ENCODE results near the gene PACS2.

Gene PACS2

GRCh38 chr14:105367116-105368031, 52.8 kb downstream of the PACS2 start:
- no peak for DNase-seq (ENCODE audit: low read depth, low spot score)

DNA sequence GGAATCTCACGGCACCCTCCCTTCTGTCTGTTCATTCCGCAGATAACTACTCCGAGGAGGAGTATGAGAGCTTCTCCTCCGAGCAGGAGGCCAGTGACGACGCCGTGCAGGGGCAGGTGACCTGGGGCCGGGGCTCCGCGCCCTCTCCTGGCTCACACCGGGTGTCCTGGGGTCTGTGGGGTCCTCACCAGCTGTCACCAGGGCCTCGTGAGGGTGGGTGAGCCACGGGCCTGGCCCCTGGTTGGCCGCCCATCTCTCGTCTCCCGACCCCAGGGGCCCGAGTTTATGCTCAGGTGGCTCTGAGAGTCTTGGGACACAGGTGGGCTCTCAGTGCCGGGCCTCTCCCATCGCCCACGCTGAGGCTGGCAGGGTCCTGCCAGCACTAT, 53.5 kb downstream of the PACS2 start:
- DNase-seq (ENCODE audit: low read depth, low spot score) = no peak

- DNase-seq (ENCODE audit: low read depth, low spot score) = no peak
Observed at GRCh38 chr14:105368426-105368825, 53.9 kb downstream of the PACS2 start.

- DNase-seq (ENCODE audit: low read depth, low spot score) = no peak
Observed at GRCh38 chr14:105368910-105369652, 54.5 kb downstream of the PACS2 start.

- DNase-seq (ENCODE audit: low read depth, low spot score) = no peak
Observed at GRCh38 chr14:105369653-105370040, 55.1 kb downstream of the PACS2 start.

DNA sequence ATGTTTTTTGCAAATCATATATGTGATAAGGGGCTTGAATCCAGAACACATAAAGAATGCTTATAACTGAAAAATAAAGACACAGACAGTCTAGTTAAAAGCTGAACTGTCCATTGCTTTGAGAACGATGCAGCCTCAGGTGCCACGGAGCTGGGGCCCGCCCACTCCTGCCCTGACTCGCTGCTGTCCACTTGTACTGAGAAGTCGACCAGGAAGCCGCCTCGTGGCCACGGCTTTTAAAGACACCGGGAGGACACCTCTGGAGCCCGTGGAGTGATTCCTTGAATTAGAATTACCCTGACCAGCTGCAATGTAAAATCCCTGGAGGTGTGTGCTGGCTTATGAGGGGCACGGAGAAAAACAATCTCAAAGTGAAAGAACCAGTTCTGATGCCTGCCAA, 59.8 kb downstream of the PACS2 start:
- no peak for DNase-seq (ENCODE audit: low read depth, low spot score)

DNA sequence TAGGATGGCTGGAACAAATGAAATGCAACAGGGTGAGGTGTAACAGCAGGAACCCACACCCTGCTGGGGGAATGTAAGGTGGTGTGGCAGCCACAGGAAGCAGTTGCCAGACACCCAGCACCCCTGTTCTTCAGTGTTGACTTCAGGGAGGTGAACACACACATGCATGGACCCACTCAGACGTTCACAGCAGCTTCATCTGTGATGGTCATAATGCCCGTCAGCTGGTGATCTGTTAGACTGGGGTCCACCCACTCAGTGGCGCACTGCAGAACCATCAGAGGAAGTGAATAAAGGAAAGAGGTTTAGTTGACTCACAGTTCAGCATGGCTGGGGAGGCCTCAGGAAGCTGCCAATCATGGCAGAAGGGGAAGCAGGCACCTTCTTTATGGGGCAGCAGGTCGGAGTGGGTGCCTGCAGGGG, 61.1 kb downstream of the PACS2 start:
- DNase-seq (ENCODE audit: low read depth, low spot score) = no peak

DNA sequence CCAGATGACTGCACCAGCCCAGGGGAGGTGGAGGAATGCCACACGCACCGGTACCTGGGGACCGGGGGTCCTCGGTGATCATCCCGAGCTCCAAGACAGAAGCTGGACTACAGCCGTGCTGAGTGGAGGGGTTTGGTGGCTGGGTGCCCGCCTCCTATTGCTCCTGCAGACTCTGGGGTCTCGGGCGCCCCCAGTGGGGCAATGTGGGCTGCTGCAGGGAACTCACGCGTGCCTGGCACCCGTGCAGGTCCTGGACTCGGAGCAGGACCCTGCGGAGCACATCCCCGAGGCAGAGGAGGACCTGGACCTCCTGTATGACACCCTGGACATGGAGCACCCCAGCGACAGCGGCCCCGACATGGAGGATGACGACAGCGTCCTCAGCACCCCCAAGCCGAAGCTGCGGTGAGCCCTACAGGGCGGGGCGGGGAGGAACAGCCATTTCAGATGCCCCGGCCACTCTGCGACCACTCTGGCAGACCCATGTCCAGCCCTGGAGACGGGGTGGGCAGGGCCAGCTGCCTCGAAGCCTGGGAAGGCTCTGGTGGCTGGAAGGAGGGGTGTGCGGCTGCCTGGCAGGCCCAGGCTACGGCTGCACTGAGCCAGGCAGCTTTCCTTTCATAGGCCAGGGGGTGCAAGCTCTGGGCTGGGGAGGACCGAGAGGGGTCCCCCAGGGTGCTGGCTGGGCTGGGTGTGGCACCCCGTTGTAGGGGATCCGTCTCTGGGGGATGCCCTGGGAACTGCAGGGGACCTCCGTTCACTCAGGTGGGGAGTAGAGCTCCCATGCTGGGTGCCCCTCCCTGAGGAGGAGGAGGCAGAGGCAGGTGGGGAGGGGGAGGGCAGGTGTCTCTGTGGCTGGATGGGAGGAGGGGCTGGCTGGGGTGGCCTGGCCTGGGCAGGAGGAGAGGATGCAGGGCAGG, 62.2 kb downstream of the PACS2 start:
- DNase-seq (ENCODE audit: low read depth, low spot score) = no peak

DNA sequence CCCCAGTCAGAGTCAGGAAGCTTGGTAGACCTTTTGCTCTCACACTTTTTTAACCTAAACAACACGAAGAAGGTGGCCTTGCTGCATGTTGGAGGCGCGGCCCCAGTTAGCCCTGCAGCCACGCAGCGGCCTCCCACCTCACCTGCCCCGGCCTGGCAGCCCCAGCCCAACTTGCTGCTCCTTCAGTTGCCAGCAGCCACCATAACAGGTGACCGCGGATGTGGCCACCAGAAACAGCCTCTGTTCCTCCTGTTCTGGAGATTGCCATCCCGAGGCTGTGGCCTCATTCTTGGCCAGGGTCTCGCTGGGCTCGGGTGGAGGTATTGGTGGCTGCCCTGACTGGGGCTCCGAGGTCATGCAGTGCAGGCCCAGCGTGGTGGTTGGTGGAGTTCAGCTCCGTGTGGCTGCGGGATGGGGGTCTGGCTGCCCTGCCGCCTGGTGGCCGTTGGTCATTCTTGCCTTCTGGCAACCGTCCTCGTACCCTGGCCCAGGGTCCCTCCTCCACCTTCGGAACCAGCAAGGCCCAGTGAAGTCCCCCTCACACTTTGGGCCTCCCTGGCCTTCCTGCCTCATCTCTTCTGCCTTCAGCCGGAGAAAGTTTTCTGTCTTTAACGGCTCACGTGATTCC, 63.1 kb downstream of the PACS2 start:
- DNase-seq (ENCODE audit: low read depth, low spot score) = no peak

DNA sequence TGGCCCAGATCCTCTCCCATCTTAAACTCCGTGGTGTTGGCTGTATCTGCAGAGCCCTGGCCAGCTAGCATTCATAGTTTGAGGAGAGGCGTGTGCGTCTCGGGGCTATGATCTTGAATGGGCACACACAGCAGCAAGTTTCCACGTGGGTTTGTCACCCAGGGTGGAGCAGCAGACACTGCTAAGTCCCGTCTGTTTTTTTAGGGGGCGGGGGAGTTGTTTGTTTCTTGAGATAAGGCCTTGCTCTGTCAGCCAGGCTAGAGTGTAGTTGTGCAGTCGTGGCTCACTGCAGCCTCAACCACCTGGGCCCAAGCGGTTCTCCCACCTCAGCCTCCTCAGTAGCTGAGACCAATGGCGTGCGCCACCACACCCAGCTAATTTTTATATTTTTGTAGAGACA, 63.7 kb downstream of the PACS2 start:
- no peak for DNase-seq (ENCODE audit: low read depth, low spot score)

DNA sequence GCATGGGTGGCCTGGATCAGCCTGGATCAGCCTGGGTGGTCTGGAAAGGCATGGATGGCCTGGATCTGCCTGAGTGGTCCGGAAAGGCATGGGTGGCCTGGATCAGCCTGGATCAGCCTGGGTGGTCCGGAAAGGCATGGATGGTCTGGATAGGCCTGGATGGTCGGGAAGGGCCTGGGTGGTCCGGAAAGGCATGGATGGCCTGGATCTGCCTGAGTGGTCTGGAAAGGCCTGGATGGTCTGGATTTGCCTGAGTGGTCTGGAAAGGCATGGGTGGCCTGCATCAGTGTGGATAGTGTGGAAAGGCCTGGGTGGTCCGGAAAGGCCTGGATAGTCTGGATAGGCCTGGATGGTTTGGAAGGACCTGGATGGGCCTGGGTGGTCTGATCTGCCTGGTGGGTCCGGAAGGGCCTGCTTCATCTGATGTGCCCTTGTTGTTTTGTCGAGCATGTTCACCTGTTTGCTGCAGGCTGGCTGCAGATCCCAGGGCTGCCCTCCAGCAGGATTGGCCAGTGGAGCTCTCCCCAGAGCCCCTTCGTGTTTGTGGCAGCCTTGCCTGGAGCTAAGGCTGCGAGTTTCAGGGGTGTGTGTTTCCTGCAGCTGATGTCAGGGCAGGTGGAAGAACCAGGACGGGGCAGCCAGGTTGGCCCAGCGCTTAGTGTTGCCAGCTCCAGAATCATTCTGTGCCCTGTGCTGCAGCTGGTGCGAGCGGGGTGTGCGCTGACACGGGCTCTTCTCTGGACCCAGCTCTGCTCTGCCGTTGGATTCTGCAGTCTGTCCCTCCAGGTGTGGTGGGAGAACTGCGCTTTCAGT, 64.5 kb downstream of the PACS2 start:
- DNase-seq (ENCODE audit: low read depth, low spot score) = no peak

GRCh38 chr14:105379946-105380345, 65.4 kb downstream of the PACS2 start:
- DNase-seq (ENCODE audit: low read depth, low spot score) = no peak

GRCh38 chr14:105380756-105381155, 66.2 kb downstream of the PACS2 start:
- DNase-seq (ENCODE audit: low read depth, low spot score) = no peak

- DNase-seq (ENCODE audit: low read depth, low spot score) = no peak
Observed at GRCh38 chr14:105381446-105382342, 67.1 kb downstream of the PACS2 start.

DNA sequence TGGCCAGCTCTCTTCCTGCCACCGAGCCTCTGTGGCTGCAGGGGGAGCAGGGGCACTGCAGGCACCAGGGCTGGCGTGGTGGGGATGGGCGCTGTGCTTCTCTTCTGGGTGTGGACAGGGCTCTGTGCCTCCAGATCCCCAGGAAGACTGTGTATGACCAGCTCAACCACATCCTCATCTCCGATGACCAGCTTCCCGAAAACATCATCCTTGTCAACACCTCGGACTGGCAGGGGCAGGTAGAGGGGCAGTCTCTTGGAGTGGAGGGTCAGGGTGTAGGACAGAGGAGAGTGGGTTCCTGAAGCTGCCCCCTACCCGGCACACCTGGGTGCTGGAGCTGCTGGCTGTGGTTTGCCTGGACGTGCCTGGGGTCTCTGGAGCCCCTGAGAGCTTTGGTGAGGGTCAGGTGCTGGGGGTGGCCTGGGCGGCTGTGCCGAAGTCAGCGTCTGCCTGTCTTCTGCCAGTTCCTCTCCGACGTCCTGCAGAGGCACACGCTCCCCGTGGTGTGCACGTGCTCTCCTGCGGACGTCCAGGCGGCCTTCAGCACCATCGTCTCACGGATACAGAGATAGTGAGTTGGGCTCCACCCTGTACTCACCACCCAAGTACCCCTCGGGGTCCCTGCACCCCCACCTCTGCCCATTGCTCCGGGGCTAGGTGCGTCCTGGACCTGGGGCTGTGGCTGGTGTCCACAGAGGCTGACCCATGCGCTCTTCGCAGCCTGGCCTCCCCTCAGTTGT, 68.0 kb downstream of the PACS2 start:
- DNase-seq (ENCODE audit: low read depth, low spot score) = no peak

- DNase-seq (ENCODE audit: low read depth, low spot score) = no peak
Observed at GRCh38 chr14:105383083-105383730, 68.7 kb downstream of the PACS2 start.

- DNase-seq (ENCODE audit: low read depth, low spot score) = no peak
Observed at GRCh38 chr14:105384041-105384557, 69.6 kb downstream of the PACS2 start.
